Activated naive CD4-positive, alpha-beta T cell treated with anti-CD3 and anti-CD28 coated beads for 36 hours (primary cell): ENCODE results near the gene ATP1A4. TPM values are rescaled to one million over a fixed set of nuclear protein-coding genes. Genes with fewer than 3 reads are reported as not detected.

Experiments
- CTCF ChIA-PET: fragments of 350-600 bp; sonication (Branson Sonifier 250); formaldehyde crosslinking; loops from one replicate; lab custom pipeline; 2021; ENCODE audit warnings: antibody characterized with exemption; lab: Charles Lee
- DNase-seq: peaks from one replicate; pipeline ENCODE4 v3.0.0-alpha.2; 2020
- H3K27ac Mint-ChIP-seq: one replicate; pipeline ENCODE4 v1.8.0; 2021; ENCODE audit warnings: mild to moderate bottlenecking, mixed read lengths
- H3K27me3 Mint-ChIP-seq: one replicate; pipeline ENCODE4 v1.8.0; 2021; ENCODE audit warnings: low read depth, mixed read lengths
- H3K36me3 Mint-ChIP-seq: one replicate; pipeline ENCODE4 v1.8.0; 2021; ENCODE audit warnings: low read depth, mixed read lengths
- H3K4me1 Mint-ChIP-seq: one replicate; pipeline ENCODE4 v1.8.0; 2021; ENCODE audit warnings: low read depth, mixed read lengths
- H3K4me3 Mint-ChIP-seq: one replicate; pipeline ENCODE4 v1.8.0; 2021; ENCODE audit warnings: mild to moderate bottlenecking, moderate library complexity, mixed read lengths
- H3K9me3 Mint-ChIP-seq: one replicate; pipeline ENCODE4 v1.8.0; 2021; ENCODE audit warnings: mixed read lengths
- intact Hi-C: fragments of 100-400 bp; cut with micrococcal nuclease; formaldehyde crosslinking; loops from one replicate; pipeline ENCODE4 v1.15.1; 2023
- total RNA-seq, 2 experiments: library from RNA; stranded (reverse); gene quantifications; one replicate each; pipeline ENCODE4 v1.2.3, GENCODE V29; 2021

ATP1A4 gene
- total RNA-seq, 2 experiments from 2014 or later, result not detected

DNA sequence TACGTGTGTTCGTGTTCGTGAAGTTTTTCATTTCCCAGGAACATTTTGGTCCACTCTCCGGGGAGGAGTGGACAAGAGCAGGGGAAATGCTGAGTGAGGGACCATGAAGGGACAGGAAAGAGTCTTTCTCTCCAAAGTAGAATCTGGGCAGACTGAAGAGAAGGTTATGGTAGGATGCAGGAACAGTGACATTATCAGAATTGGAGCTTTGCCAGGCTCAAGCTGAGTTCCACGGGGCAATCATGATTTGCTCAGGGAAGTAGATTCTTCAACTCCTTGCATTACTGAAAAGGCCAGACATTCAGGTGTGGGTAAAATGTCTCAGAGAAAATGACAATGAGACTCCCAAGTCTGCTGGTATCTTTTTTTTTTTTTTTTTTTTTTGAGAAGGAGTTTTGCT is 16.6 kb downstream of the ATP1A4 start:
- H3K27ac Mint-ChIP-seq, result no peak overlapping the region
- H3K4me3 Mint-ChIP-seq, result no peak overlapping the region
- no peaks in the 10 kb centered on the region for H3K9me3 Mint-ChIP-seq
- H3K4me1 Mint-ChIP-seq, result peaks cover 20% of the 10 kb centered on the region
- CTCF ChIA-PET, result interaction anchor here (1.1 to 1.5 kb wide), 3 partner anchors 11 to 123 kb away, joined by 3 to 4 read pairs (median 3); no protein-coding TSS in a partner anchor
- no peak for DNase-seq
- intact Hi-C loops, result no loop called here
- H3K27me3 Mint-ChIP-seq, result peaks cover 2% of the 10 kb centered on the region
- no peaks in the 10 kb centered on the region for H3K36me3 Mint-ChIP-seq

DNA sequence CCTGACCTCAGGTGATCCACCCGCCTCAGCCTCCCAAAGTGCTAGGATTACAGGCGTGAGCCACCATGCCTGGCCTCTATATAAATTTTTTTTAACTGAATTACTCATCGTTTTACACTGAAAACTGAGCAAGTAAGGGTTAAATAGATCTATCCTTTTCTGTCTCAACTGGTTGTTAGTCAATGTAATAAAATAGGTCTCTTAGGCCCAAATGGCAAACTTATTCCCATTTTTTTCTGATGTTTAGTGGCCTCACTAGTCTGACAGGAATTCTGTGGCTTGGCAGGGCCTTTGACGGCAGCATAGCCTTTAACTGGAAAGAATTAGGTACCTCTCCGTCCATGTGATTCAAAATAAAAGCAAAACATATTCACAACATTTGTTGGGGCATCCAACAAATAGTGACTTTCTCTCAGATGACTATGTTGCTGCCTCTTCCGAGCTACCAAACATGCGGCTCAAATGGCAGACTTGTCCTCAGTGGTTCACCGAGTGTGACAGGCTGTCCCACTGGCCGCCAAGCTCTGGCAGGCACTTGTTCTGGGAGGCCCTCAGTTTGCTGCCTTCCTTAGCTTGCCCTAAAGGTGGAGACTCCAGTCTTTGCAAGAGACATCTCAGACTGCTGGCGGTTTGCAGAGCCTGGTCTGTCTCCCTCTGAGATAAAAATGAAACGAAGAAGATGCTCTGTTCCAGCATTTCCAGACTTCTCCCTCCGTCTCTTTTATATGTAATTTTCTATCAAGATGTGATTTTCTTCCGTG is 17.4 kb downstream of the ATP1A4 start:
- Mint-ChIP-seq H3K27ac (no peak overlapping the region), H3K4me3 (no peak overlapping the region), H3K27me3 (peaks cover 2% of the 10 kb centered on the region), H3K9me3 (no peaks in the 10 kb centered on the region), H3K36me3 (no peaks in the 10 kb centered on the region), H3K4me1 (peaks cover 20% of the 10 kb centered on the region)
- intact Hi-C loops, result loop anchor here (1.0 kb wide), 1 partner anchor 67 kb away; no protein-coding TSS in a partner anchor
- CTCF ChIA-PET, result interaction anchor here (0.7 to 1.5 kb wide), 4 partner anchors 12 to 208 kb away, joined by 3 to 4 read pairs (median 3); no protein-coding TSS in a partner anchor
- no peak for DNase-seq

GRCh38 chr1:160169553-160170399 is 18.4 kb downstream of the ATP1A4 start:
- peaks cover 2% of the 10 kb centered on the region for H3K27me3 Mint-ChIP-seq
- no peak overlapping the region for H3K27ac Mint-ChIP-seq
- H3K36me3 Mint-ChIP-seq, result no peaks in the 10 kb centered on the region
- H3K4me3 Mint-ChIP-seq, result no peak overlapping the region
- CTCF ChIA-PET, result interaction anchor here (0.7 to 1.0 kb wide), 2 partner anchors 82 to 207 kb away, joined by 3 read pairs; no protein-coding TSS in a partner anchor
- peaks cover 20% of the 10 kb centered on the region for H3K4me1 Mint-ChIP-seq
- peak; percentile 70 for DNase-seq
- H3K9me3 Mint-ChIP-seq, result no peaks in the 10 kb centered on the region
- intact Hi-C loops, result loop anchor here (1.0 kb wide), 1 partner anchor 68 kb away; no protein-coding TSS in a partner anchor

- H3K27me3 Mint-ChIP-seq, result peaks cover 2% of the 10 kb centered on the region
- CTCF ChIA-PET, result interaction anchor here (0.9 to 1.1 kb wide), 3 partner anchors 11 to 70 kb away, joined by 3 to 4 read pairs (median 3); no protein-coding TSS in a partner anchor
- intact Hi-C loops, result no loop called here
- H3K36me3 Mint-ChIP-seq, result no peaks in the 10 kb centered on the region
- no peak for DNase-seq
- peaks cover 20% of the 10 kb centered on the region for H3K4me1 Mint-ChIP-seq
- H3K9me3 Mint-ChIP-seq, result no peaks in the 10 kb centered on the region
- no peak overlapping the region for H3K4me3 Mint-ChIP-seq
- no peak overlapping the region for H3K27ac Mint-ChIP-seq
Observed at GRCh38 chr1:160171354-160171753, 20.0 kb downstream of the ATP1A4 start.

DNA sequence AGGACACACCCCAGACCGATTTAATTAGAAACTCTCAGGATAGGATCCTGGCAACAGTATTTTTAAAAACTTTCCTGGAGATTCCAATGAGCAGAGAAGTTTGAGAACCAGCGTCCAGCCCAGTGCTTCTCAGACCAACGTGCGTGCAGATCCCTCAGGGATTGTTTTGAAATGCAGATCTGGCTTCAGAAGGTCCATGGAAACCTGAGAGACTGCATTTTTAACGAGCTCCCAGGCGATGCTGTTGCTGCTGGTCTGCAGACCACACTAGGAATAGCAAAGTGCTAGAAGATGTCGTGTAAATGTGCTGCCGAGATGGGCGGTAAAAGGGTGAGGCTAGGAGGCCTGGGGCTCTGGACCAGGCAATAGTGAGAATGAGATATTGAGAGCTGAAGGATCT is 20.6 kb downstream of the ATP1A4 start:
- no peaks in the 10 kb centered on the region for H3K9me3 Mint-ChIP-seq
- peaks cover 2% of the 10 kb centered on the region for H3K27me3 Mint-ChIP-seq
- no peak overlapping the region for H3K27ac Mint-ChIP-seq
- intact Hi-C loops, result no loop called here
- CTCF ChIA-PET, result interaction anchor here (0.6 to 1.2 kb wide), 5 partner anchors 11 to 207 kb away, joined by 3 to 4 read pairs (median 3); no protein-coding TSS in a partner anchor
- DNase-seq, result no peak
- no peaks in the 10 kb centered on the region for H3K36me3 Mint-ChIP-seq
- no peak overlapping the region for H3K4me3 Mint-ChIP-seq
- H3K4me1 Mint-ChIP-seq, result peaks cover 18% of the 10 kb centered on the region

- H3K4me3 Mint-ChIP-seq, result no peak overlapping the region
- no peaks in the 10 kb centered on the region for H3K4me1 Mint-ChIP-seq
Observed at GRCh38 chr1:160177231-160177630, 25.8 kb downstream of the ATP1A4 start.

GRCh38 chr1:160177667-160178066 is 26.3 kb downstream of the ATP1A4 start:
- no peaks in the 10 kb centered on the region for H3K36me3 Mint-ChIP-seq
- H3K27ac Mint-ChIP-seq, result no peak overlapping the region
- DNase-seq, result no peak
- no peaks in the 10 kb centered on the region for H3K4me1 Mint-ChIP-seq
- CTCF ChIA-PET, result no interaction called here
- H3K27me3 Mint-ChIP-seq, result peaks cover 4% of the 10 kb centered on the region
- intact Hi-C loops, result no loop called here
- no peaks in the 10 kb centered on the region for H3K9me3 Mint-ChIP-seq
- H3K4me3 Mint-ChIP-seq, result no peak overlapping the region

More at GRCh38 chr1:160177231-160177630, 25.8 kb downstream of the ATP1A4 start:
- no peaks in the 10 kb centered on the region for H3K36me3 Mint-ChIP-seq
- no peak overlapping the region for H3K27ac Mint-ChIP-seq
- intact Hi-C loops, result no loop called here
- DNase-seq, result no peak
- CTCF ChIA-PET, result no interaction called here
- H3K9me3 Mint-ChIP-seq, result no peaks in the 10 kb centered on the region
- peaks cover 4% of the 10 kb centered on the region for H3K27me3 Mint-ChIP-seq

GRCh38 chr1:160178731-160179130 is 27.3 kb downstream of the ATP1A4 start:
- Mint-ChIP-seq H3K4me3 (no peak overlapping the region), H3K27me3 (peaks cover 4% of the 10 kb centered on the region), H3K27ac (no peak overlapping the region), H3K36me3 (no peaks in the 10 kb centered on the region), H3K4me1 (no peaks in the 10 kb centered on the region), H3K9me3 (no peaks in the 10 kb centered on the region)
- intact Hi-C loops, result no loop called here
- no peak for DNase-seq
- CTCF ChIA-PET, result interaction anchor here (0.9 to 1.4 kb wide), 2 partner anchors 15 to 93 kb away, joined by 3 read pairs; no protein-coding TSS in a partner anchor

- Mint-ChIP-seq H3K27ac (no peak overlapping the region), H3K4me3 (no peak overlapping the region), H3K9me3 (no peaks in the 10 kb centered on the region), H3K27me3 (peaks cover 4% of the 10 kb centered on the region), H3K4me1 (no peaks in the 10 kb centered on the region), H3K36me3 (no peaks in the 10 kb centered on the region)
- intact Hi-C loops, result no loop called here
- CTCF ChIA-PET, result interaction anchor here (0.9 to 1.4 kb wide), 2 partner anchors 14 to 93 kb away, joined by 3 read pairs; no protein-coding TSS in a partner anchor
- DNase-seq, result no peak
Observed at GRCh38 chr1:160179336-160179735, 27.9 kb downstream of the ATP1A4 start.

DNA sequence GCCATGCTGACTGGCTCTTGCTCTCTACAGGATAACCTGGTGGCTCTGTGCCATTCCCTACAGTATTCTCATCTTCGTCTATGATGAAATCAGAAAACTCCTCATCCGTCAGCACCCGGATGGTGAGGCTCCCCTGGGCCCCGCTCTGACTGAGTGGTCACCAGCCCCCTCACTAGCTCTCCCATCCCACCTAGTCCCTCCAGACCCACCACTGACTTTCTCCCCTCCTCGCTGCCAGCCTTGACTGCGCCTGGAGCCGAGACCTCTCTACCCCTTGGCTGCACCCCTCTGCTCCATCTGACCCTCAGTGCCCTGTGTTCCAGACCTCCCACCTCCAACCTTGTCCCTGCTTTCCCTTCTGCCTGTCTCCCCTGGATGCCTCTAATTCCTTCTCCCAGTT is 34.8 kb downstream of the ATP1A4 start:
- CTCF ChIA-PET, result interaction anchor here (0.6 to 2.0 kb wide), 4 partner anchors 14 to 190 kb away, joined by 3 to 8 read pairs (median 3); no protein-coding TSS in a partner anchor
- H3K27ac Mint-ChIP-seq, result no peak overlapping the region
- no peak for DNase-seq
- H3K4me3 Mint-ChIP-seq, result no peak overlapping the region
- intact Hi-C loops, result no loop called here
- no peaks in the 10 kb centered on the region for H3K4me1 Mint-ChIP-seq
- H3K27me3 Mint-ChIP-seq, result peaks cover 2% of the 10 kb centered on the region
- H3K36me3 Mint-ChIP-seq, result no peaks in the 10 kb centered on the region
- H3K9me3 Mint-ChIP-seq, result no peaks in the 10 kb centered on the region

DNA sequence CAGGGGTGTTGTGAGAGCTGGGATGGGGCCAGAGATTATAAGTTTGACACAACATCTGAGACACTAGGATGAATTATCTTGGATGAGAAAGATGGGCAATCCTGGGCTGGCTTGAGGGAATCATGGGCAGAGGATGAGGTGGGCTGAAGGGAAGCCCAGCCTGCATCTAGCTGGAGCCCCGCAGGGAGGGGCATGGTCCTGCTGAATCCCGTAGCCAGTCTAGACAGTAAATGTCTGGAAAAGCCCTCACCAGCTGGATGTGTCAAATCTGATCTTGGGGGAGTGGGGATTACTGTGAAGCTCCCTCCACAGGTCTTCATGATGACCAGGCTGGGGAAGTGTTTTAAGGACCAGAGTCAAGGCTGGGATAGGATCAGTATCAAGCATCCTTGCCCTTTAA is 35.3 kb downstream of the ATP1A4 start:
- Mint-ChIP-seq H3K27ac (no peak overlapping the region), H3K9me3 (no peaks in the 10 kb centered on the region), H3K4me1 (no peaks in the 10 kb centered on the region), H3K36me3 (no peaks in the 10 kb centered on the region), H3K4me3 (no peak overlapping the region), H3K27me3 (peaks cover 2% of the 10 kb centered on the region)
- intact Hi-C loops, result no loop called here
- CTCF ChIA-PET, result interaction anchor here (0.6 to 2.0 kb wide), 4 partner anchors 15 to 190 kb away, joined by 3 to 8 read pairs (median 3); no protein-coding TSS in a partner anchor
- no peak for DNase-seq

GRCh38 chr1:160187407-160187806 is 36.0 kb downstream of the ATP1A4 start:
- H3K4me3 Mint-ChIP-seq, result no peak overlapping the region
- H3K36me3 Mint-ChIP-seq, result no peaks in the 10 kb centered on the region
- intact Hi-C loops, result no loop called here
- no peaks in the 10 kb centered on the region for H3K4me1 Mint-ChIP-seq
- DNase-seq, result no peak
- H3K27me3 Mint-ChIP-seq, result no peaks in the 10 kb centered on the region
- CTCF ChIA-PET, result interaction anchor here (2.0 kb wide), 2 partner anchors 86 to 105 kb away, joined by 4 to 8 read pairs; no protein-coding TSS in a partner anchor
- H3K9me3 Mint-ChIP-seq, result no peaks in the 10 kb centered on the region
- no peak overlapping the region for H3K27ac Mint-ChIP-seq
